Measurements from ENCODE around the gene ZNF710. TPM values are rescaled to one million over a fixed set of nuclear protein-coding genes. Genes with fewer than 3 reads are reported as not detected.

Gene ZNF710
- total RNA-seq, 3 donors from 2014 or later: 30.9 to 42.7 (median 40.2) TPM

DNA sequence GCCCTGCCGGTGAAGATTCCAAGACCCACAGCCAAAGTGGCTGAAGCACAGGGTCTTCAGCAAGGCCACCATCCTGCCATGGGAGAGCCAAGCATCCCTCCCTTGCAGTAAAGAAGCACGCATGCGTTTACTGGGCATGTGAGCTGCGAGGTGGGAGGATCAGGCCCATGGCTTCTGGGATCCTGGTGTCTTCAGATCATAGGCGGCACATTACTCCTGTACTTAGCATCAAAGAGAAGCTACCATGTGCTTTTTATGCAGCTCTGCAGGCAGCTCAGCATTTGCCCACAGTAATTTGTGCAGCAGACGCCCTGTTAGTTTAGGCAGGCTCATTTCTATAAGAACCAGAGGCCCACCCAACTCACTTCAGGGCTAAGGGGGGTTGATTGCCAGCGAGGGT is 55.4 kb downstream of the ZNF710 start:
- intact Hi-C loops (cut with DNase I, micrococcal nuclease): no loop called here
- no peak for ATAC-seq
- Histone ChIP-seq H3K4me3 (no peak overlapping the region), H3K36me3 (ENCODE audit: low read depth) (no peaks in the 10 kb centered on the region), H3K4me1 (ENCODE audit: low read depth) (peaks cover 30% of the 10 kb centered on the region), H3K9me3 (no peaks in the 10 kb centered on the region)
- TF ChIP-seq, protein P1, sequence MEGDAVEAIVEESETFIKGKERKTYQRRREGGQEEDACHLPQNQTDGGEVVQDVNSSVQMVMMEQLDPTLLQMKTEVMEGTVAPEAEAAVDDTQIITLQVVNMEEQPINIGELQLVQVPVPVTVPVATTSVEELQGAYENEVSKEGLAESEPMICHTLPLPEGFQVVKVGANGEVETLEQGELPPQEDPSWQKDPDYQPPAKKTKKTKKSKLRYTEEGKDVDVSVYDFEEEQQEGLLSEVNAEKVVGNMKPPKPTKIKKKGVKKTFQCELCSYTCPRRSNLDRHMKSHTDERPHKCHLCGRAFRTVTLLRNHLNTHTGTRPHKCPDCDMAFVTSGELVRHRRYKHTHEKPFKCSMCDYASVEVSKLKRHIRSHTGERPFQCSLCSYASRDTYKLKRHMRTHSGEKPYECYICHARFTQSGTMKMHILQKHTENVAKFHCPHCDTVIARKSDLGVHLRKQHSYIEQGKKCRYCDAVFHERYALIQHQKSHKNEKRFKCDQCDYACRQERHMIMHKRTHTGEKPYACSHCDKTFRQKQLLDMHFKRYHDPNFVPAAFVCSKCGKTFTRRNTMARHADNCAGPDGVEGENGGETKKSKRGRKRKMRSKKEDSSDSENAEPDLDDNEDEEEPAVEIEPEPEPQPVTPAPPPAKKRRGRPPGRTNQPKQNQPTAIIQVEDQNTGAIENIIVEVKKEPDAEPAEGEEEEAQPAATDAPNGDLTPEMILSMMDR (IDR thresholded peaks at IDR 0.05): no peak
- no peak for DNase-seq

DNA sequence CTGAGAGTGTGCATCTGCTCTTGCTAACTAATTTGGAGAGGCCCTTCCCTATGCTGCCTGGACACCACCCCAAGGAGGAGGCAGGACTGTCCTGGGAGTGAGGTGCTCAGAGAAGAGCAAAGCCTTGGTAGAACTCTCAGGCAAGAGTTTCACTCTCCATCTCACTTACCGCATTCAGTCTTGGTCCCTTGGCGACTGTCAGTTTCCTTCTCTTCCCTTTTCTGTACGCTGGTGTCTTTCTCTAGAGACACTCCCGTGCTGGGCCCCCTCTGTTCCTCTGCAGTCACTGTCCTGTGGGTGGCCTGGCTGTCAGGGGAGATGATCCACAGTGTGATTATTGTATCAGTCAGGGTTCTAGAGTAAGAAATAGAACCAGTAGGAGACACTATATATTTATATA is 57.2 kb downstream of the ZNF710 start:
- H3K9me3 ChIP-seq: no peaks in the 10 kb centered on the region
- peaks cover 42% of the 10 kb centered on the region for H3K4me1 ChIP-seq (ENCODE audit: low read depth)
- no peaks in the 10 kb centered on the region for H3K36me3 ChIP-seq (ENCODE audit: low read depth)
- intact Hi-C loops (cut with DNase I, micrococcal nuclease): no loop called here
- TF ChIP-seq, protein P1 (IDR thresholded peaks at IDR 0.05): no peak
- DNase-seq (no peak), ATAC-seq (no peak)
- no peak overlapping the region for H3K4me3 ChIP-seq

DNA sequence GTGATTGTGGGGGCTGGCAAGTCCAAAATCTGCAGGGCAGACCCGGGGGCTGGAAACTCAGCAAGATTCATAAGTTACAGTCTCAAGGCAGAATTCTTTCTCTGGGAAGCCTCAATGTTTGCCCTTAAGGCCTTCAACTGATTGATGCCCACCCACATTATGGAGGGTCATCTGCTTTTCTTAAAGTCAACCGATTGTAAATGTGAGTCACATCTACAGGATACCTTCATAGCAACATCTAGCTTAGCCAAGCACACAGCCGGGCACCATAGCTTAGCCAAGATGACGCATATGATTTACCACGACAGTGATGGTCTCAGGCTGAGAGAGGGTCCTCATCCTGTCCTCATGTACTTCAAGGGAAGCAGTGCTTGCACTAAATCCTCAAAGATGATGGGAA is 57.7 kb downstream of the ZNF710 start:
- intact Hi-C loops (cut with DNase I, micrococcal nuclease): no loop called here
- DNase-seq: no peak

DNA sequence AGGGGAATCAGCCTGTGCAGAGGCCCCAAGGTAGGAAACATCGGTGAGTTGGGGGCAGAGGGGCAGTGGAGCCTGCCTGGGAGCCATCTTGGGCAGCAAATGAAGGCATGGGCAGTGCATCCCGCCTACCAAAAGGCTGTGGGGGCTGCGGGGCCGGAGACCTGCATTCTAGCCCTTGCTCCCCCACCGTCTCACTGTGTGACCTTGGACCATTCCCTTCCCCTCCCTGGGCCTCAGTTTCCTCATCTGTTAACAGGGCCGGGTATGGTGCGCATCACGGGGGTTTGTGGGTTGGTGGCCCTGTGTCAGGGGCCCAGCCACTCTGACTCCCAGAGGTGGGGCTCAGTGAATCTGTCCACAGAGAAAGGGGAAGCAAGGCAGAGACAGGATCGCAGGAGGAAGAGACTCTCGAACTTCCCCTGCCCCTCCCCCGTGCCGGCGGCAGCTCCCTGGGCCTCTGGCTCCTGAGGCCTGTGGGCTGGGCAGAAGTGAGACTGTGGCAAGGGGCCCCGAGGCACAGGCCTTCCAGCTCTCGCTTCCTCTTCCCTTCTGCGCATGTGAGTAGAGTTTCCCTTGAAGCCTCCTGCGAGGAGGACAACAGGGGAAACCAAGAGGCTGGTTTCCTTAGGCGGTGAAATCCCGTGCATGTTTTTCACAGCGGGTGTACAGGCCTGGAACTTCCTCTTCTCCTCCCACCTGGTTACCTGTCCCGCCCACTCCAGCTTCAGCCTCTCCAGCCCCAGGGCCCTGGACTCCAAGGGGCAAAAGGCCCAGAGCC is 58.3 kb downstream of the ZNF710 start:
- intact Hi-C loops (cut with DNase I, micrococcal nuclease): no loop called here
- TF ChIP-seq, protein P1 (IDR thresholded peaks at IDR 0.05): no peak
- Histone ChIP-seq H3K4me1 (ENCODE audit: low read depth) (peaks cover 42% of the 10 kb centered on the region), H3K4me3 (no peak overlapping the region), H3K36me3 (ENCODE audit: low read depth) (no peaks in the 10 kb centered on the region), H3K9me3 (no peaks in the 10 kb centered on the region)
- DNase-seq (peak; percentile 82 to 93 (median 88)), ATAC-seq (peak; percentile 68)

More for the DNA sequence above, 57.7 kb downstream of the ZNF710 start:
- no peaks in the 10 kb centered on the region for H3K36me3 ChIP-seq (ENCODE audit: low read depth)
- TF ChIP-seq, protein P1 (IDR thresholded peaks at IDR 0.05): no peak
- H3K9me3 ChIP-seq: no peaks in the 10 kb centered on the region
- ATAC-seq: no peak
- H3K4me1 ChIP-seq (ENCODE audit: low read depth): peaks cover 42% of the 10 kb centered on the region
- no peak overlapping the region for H3K4me3 ChIP-seq

DNA sequence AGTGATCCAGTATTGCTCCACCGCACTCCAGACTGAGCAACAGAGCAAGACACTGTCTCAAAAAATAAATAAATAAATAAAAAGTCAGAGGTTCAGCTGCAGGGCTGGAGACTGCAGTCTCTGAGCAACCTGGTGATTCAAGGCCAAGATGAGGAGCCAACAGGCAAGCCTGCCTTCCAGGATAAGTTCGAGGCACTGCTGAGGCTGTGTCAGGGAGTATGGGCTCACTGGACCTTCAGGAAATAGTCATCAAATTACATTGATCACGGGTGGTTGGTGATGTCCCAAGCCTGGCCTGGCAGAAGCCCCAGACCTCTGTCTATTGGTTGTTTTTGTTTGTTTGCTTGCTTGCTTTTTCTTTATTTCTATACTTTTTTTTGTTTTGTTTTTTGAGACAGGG is 59.7 kb downstream of the ZNF710 start:
- Histone ChIP-seq H3K4me3 (no peak overlapping the region), H3K9me3 (no peaks in the 10 kb centered on the region), H3K4me1 (ENCODE audit: low read depth) (peaks cover 40% of the 10 kb centered on the region), H3K36me3 (ENCODE audit: low read depth) (no peaks in the 10 kb centered on the region)
- TF ChIP-seq, protein P1 (IDR thresholded peaks at IDR 0.05): no peak
- ATAC-seq (no peak), DNase-seq (no peak)
- intact Hi-C loops (cut with DNase I, micrococcal nuclease): no loop called here
